Parathyroid adenoma (tissue), 2 donors: ENCODE data around the gene PREP.
"Not testable (repeated sequence)": the region's sequence is repeated elsewhere in the genome, so short reads cannot be mapped to it uniquely, and the experiment has no call there.

Experiments
- H2AFZ ChIP-seq: fragments of 300-600 bp; sonication (generic); one replicate; pipeline ENCODE4 v1.7.0; 2017; ENCODE audit warnings: antibody characterized with exemption, mild to moderate bottlenecking
- H3K27ac ChIP-seq: fragments of 300-600 bp; sonication (generic); one replicate; pipeline ENCODE4 v1.7.0; 2017
- H3K27me3 ChIP-seq: fragments of 300-600 bp; sonication (generic); one replicate; pipeline ENCODE4 v1.7.0; 2017; ENCODE audit warnings: low read length; ENCODE audit not compliant: control insufficient read depth, insufficient read depth
- H3K36me3 ChIP-seq: fragments of 300-600 bp; sonication (generic); one replicate; pipeline ENCODE4 v1.7.0; 2017; ENCODE audit warnings: low read length; ENCODE audit not compliant: control insufficient read depth, insufficient read depth
- H3K4me1 ChIP-seq: fragments of 300-600 bp; sonication (generic); one replicate; pipeline ENCODE4 v1.7.0; 2017; ENCODE audit warnings: control low read depth
- H3K4me2 ChIP-seq: fragments of 300-600 bp; sonication (generic); one replicate; pipeline ENCODE4 v1.7.0; 2017; ENCODE audit warnings: low read length
- H3K4me3 ChIP-seq: fragments of 300-600 bp; sonication (generic); one replicate; pipeline ENCODE4 v1.7.0; 2017; ENCODE audit warnings: low read depth, low read length
- H3K79me2 ChIP-seq: fragments of 300-600 bp; sonication (generic); one replicate; pipeline ENCODE4 v1.7.0; 2017; ENCODE audit warnings: control low read depth
- H3K9ac ChIP-seq: fragments of 300-600 bp; sonication (generic); one replicate; pipeline ENCODE4 v1.7.0; 2017; ENCODE audit warnings: mild to moderate bottlenecking
- H3K9me3 ChIP-seq: fragments of 300-600 bp; sonication (generic); one replicate; pipeline ENCODE4 v1.7.0; 2017; ENCODE audit warnings: low read length; ENCODE audit not compliant: control insufficient read depth
- CTCF ChIP-seq: fragments of 300-600 bp; sonication (generic); IDR thresholded peaks from one replicate; pipeline ENCODE4 v1.7.0; 2017; ENCODE audit warnings: antibody characterized with exemption, mild to moderate bottlenecking
- donor health status: primary hyperparathyroidism.

Gene PREP

GRCh38 chr6:105243487-105243886 lies 159.4 kb downstream of the PREP start:
- H3K36me3 ChIP-seq, result no peaks in the 10 kb centered on the region
- no peak for TF ChIP-seq CTCF
- H3K9me3 ChIP-seq, result no peaks in the 10 kb centered on the region
- H3K9ac ChIP-seq, result no peak overlapping the region
- no peaks in the 10 kb centered on the region for H3K4me1 ChIP-seq
- no peak overlapping the region for H3K4me2 ChIP-seq
- no peaks in the 10 kb centered on the region for H3K79me2 ChIP-seq
- no peak overlapping the region for H2AFZ ChIP-seq
- no peak overlapping the region for H3K27ac ChIP-seq
- no peaks in the 10 kb centered on the region for H3K27me3 ChIP-seq
- H3K4me3 ChIP-seq, result no peak overlapping the region

- Histone ChIP-seq H3K9ac (no peak overlapping the region), H3K27me3 (no peaks in the 10 kb centered on the region), H3K4me2 (no peak overlapping the region), H3K36me3 (no peaks in the 10 kb centered on the region), H3K9me3 (no peaks in the 10 kb centered on the region), H3K4me1 (no peaks in the 10 kb centered on the region), H3K27ac (no peak overlapping the region), H2AFZ (no peak overlapping the region), H3K4me3 (no peak overlapping the region), H3K79me2 (no peaks in the 10 kb centered on the region)
- TF ChIP-seq CTCF, result no peak
These were observed 167.7 kb downstream of the PREP start for GRCh38 chr6:105235155-105235554.

- not testable (repeated sequence) for H2AFZ ChIP-seq, H3K27ac ChIP-seq, H3K36me3 ChIP-seq, H3K4me2 ChIP-seq, H3K27me3 ChIP-seq, H3K4me1 ChIP-seq, H3K9me3 ChIP-seq, H3K79me2 ChIP-seq, H3K4me3 ChIP-seq, H3K9ac ChIP-seq
These were observed 171.1 kb downstream of the PREP start for GRCh38 chr6:105231771-105232170.
